ENCODE measurements around the gene CTNND2. TPM values are rescaled to one million over a fixed set of nuclear protein-coding genes. Genes with fewer than 3 reads are reported as not detected.

Gene CTNND2
- total RNA-seq, 1 donor: not detected

- DNase-seq (ENCODE audit: low read depth in 2 of 3, low spot score in 2 of 3): no peak
These were observed 304.7 kb downstream of the CTNND2 start for GRCh38 chr5:11599499-11599898.

- no peak for DNase-seq (ENCODE audit: low read depth in 2 of 3, low spot score in 2 of 3)
These were observed 307.6 kb downstream of the CTNND2 start for GRCh38 chr5:11596657-11597071.

- no peak for DNase-seq (ENCODE audit: low read depth in 2 of 3, low spot score in 2 of 3)
These were observed 308.1 kb downstream of the CTNND2 start for GRCh38 chr5:11596185-11596584.

GRCh38 chr5:11595045-11595444 is 309.2 kb downstream of the CTNND2 start:
- no peak for DNase-seq (ENCODE audit: low read depth in 2 of 3, low spot score in 2 of 3)

- no peak for DNase-seq (ENCODE audit: low read depth in 2 of 3, low spot score in 2 of 3)
These were observed 310.2 kb downstream of the CTNND2 start for GRCh38 chr5:11594021-11594420.

GRCh38 chr5:11590475-11590874 is 313.8 kb downstream of the CTNND2 start:
- DNase-seq (ENCODE audit: low read depth in 2 of 3, low spot score in 2 of 3): no peak

GRCh38 chr5:11588803-11589202 is 315.4 kb downstream of the CTNND2 start:
- DNase-seq (ENCODE audit: low read depth in 2 of 3, low spot score in 2 of 3): peak in 1 of 3 donors; percentile 15

GRCh38 chr5:11584017-11584416 is 320.2 kb downstream of the CTNND2 start:
- DNase-seq (ENCODE audit: low read depth in 2 of 3, low spot score in 2 of 3): no peak

GRCh38 chr5:11579351-11579750 is 324.9 kb downstream of the CTNND2 start:
- DNase-seq (ENCODE audit: low read depth in 2 of 3, low spot score in 2 of 3): no peak

GRCh38 chr5:11574787-11575186 is 329.5 kb downstream of the CTNND2 start:
- no peak for DNase-seq (ENCODE audit: low read depth in 2 of 3, low spot score in 2 of 3)

- DNase-seq (ENCODE audit: low read depth in 2 of 3, low spot score in 2 of 3): no peak
These were observed 330.9 kb downstream of the CTNND2 start for GRCh38 chr5:11573140-11573992.

GRCh38 chr5:11564706-11565105 is 339.5 kb downstream of the CTNND2 start:
- no peak for DNase-seq (ENCODE audit: low read depth in 2 of 3, low spot score in 2 of 3)

GRCh38 chr5:11563822-11564221 is 340.4 kb downstream of the CTNND2 start:
- DNase-seq (ENCODE audit: low read depth in 2 of 3, low spot score in 2 of 3): no peak

GRCh38 chr5:11560915-11561697 is 343.1 kb downstream of the CTNND2 start:
- no peak for DNase-seq (ENCODE audit: low read depth in 2 of 3, low spot score in 2 of 3)

GRCh38 chr5:11557063-11557462 is 347.2 kb downstream of the CTNND2 start:
- DNase-seq (ENCODE audit: low read depth in 2 of 3, low spot score in 2 of 3): no peak

GRCh38 chr5:11555171-11555570 is 349.1 kb downstream of the CTNND2 start:
- no peak for DNase-seq (ENCODE audit: low read depth in 2 of 3, low spot score in 2 of 3)

- no peak for DNase-seq (ENCODE audit: low read depth in 2 of 3, low spot score in 2 of 3)
These were observed 356.5 kb downstream of the CTNND2 start for GRCh38 chr5:11547730-11548129.

- DNase-seq (ENCODE audit: low read depth in 2 of 3, low spot score in 2 of 3): no peak
These were observed 357.1 kb downstream of the CTNND2 start for GRCh38 chr5:11547140-11547539.

GRCh38 chr5:11540112-11540511 is 364.1 kb downstream of the CTNND2 start:
- DNase-seq (ENCODE audit: low read depth in 2 of 3, low spot score in 2 of 3): no peak

- DNase-seq (ENCODE audit: low read depth in 2 of 3, low spot score in 2 of 3): no peak
These were observed 372.3 kb downstream of the CTNND2 start for GRCh38 chr5:11531811-11532555.

GRCh38 chr5:11528720-11529119 is 375.5 kb downstream of the CTNND2 start:
- no peak for DNase-seq (ENCODE audit: low read depth in 2 of 3, low spot score in 2 of 3)

Measured in hematopoietic multipotent progenitor cell (in vitro differentiated cells).